Esophagus muscularis mucosa (tissue), 4 donors: ENCODE measurements around the gene TTC31. TPM values are rescaled to one million over a fixed set of nuclear protein-coding genes. Genes with fewer than 3 reads are reported as not detected.

ENCODE experiments used
- DNase-seq: peaks from one replicate; pipeline ENCODE4 v3.0.0-alpha.2; 2017; ENCODE audit errors: extremely low spot score
- H3K27ac ChIP-seq, 4 donors: fragments of 200-600 bp; sonication (generic); replicated peaks in 1 of 4; 1 replicate in 3 of 4; 2 replicates in 1 of 4; pipeline ENCODE4 v1.5.1; 2016 to 2019; ENCODE audit warnings: mild to moderate bottlenecking in 1 of 4
- H3K27me3 ChIP-seq, 4 donors: fragments of 200-600 bp; sonication (generic); one replicate each; pipeline versions ENCODE4 v1.5.1 to v1.6.0; 2016 to 2019
- H3K36me3 ChIP-seq, 4 donors: fragments of 200-600 bp; sonication (generic); one replicate each; pipeline ENCODE4 v1.5.1; 2016 to 2019
- H3K4me1 ChIP-seq, 4 donors: fragments of 200-600 bp; sonication (generic); one replicate each; pipeline ENCODE4 v1.5.1; 2016 to 2019
- H3K4me3 ChIP-seq, 4 donors: fragments of 200-600 bp; sonication (generic); 1 replicate in 2 of 4; 2 replicates in 2 of 4; pipeline ENCODE4 v1.5.1; 2016 to 2019; ENCODE audit warnings: mild to moderate bottlenecking in 4 of 4, moderate library complexity in 1 of 4
- H3K9me3 ChIP-seq, 4 donors: fragments of 200-600 bp; sonication (generic); 1 replicate in 3 of 4; 2 replicates in 1 of 4; pipeline ENCODE4 v1.5.1; 2016 to 2019
- CTCF ChIP-seq, 3 experiments: fragments of 200-600 bp in 2 of 3; fragments of 450-650 bp in 1 of 3; sonication (generic) in 2 of 3; IDR thresholded peaks; one replicate each; pipeline ENCODE4 v1.5.1; 2017 to 2019; ENCODE audit warnings: antibody characterized with exemption in 3 of 3, mild to moderate bottlenecking in 2 of 3, moderate library complexity in 1 of 3
- EP300 ChIP-seq: sonication (generic); formaldehyde crosslinking; IDR thresholded peaks from one replicate; pipeline ENCODE4 v1.6.1; 2017; ENCODE audit warnings: antibody characterized with exemption
- POLR2A ChIP-seq: fragments of 450-650 bp; IDR thresholded peaks from one replicate; pipeline ENCODE4 v1.6.1; 2017; ENCODE audit warnings: antibody characterized with exemption, moderate library complexity, mild to moderate bottlenecking, low read depth
- POLR2AphosphoS5 ChIP-seq, 2 donors: sonication (generic); formaldehyde crosslinking; IDR thresholded peaks; one replicate each; pipeline ENCODE4 v1.6.1; 2017; ENCODE audit warnings: antibody characterized with exemption in 2 of 2
- WGBS: methylation state at CpG from one replicate; pipeline ENCODE4 v1.1.5; 2018; 5-methylcytosine and 5-hydroxymethylcytosine counted together
- intact Hi-C: fragments of 100-400 bp; cut with DNase I; formaldehyde crosslinking; loops from one replicate; pipeline ENCODE4 v1.15.1; 2023
- total RNA-seq, 4 donors: library from RNA; depleted of rRNA; stranded (reverse); fragments of >200 nt; gene quantifications; one replicate each; pipeline versions ENCODE4 v1.1.0 to v1.2.1, GENCODE V29; 2016

TTC31 gene
- total RNA-seq, 4 donors from 2014 or later, result 17.4 to 23.0 (median 20.6) TPM

GRCh38 chr2:74528600-74529356 is 45.9 kb downstream of the TTC31 start:
- DNase-seq, result no peak
- Histone ChIP-seq H3K36me3 (peaks cover 30 to 52% (median 47%) of the 10 kb centered on the region in 4 donors), H3K27ac (peak overlapping the region; percentile 83 to 89 (median 87)), H3K4me1 (peaks cover 24 to 42% (median 33%) of the 10 kb centered on the region in 4 donors), H3K4me3 (peak overlapping the region; percentile 62 to 92 (median 86)), H3K27me3 (no peaks in the 10 kb centered on the region), H3K9me3 (no peaks in the 10 kb centered on the region)
- TF ChIP-seq POLR2AphosphoS5 (IDR thresholded peaks at IDR 0.05) (no peak), CTCF (IDR thresholded peaks at IDR 0.05) (no peak), POLR2A (no peak), EP300 (no peak)
- WGBS, result 26% methylated on average over 17 of the region's 29 CpGs
- intact Hi-C loops, result loop anchor here (1.0 to 5.0 kb wide), 4 partner anchors 26 to 59 kb away; partner anchors contain the start of gene DOK1

GRCh38 chr2:74529357-74530238 is 46.7 kb downstream of the TTC31 start, which contains the start of the genes AUP1 and HTRA2:
Gene AUP1, minus strand, starts transcription at chr2:74529706. Its CDS starts 77 bp downstream, at chr2:74529629.
Gene HTRA2, plus strand, starts transcription at chr2:74529933. Its CDS starts 74 bp downstream, at chr2:74530007.
- peak in 1 of 3 experiments; percentile 20 for TF ChIP-seq CTCF (IDR thresholded peaks at IDR 0.05)
- TF ChIP-seq EP300, result no peak
- peak; percentile 92 to 95 for TF ChIP-seq POLR2AphosphoS5 (IDR thresholded peaks at IDR 0.05)
- peak; percentile 53 for TF ChIP-seq POLR2A
- H3K27ac ChIP-seq, result peak within 1 kb of the TSS; percentile 83 to 89 (median 87)
- H3K4me3 ChIP-seq, result peak within 1 kb of the TSS; percentile 62 to 92 (median 86)
- DNase-seq, result peak; percentile 99
- no peaks in the 10 kb centered on the region for H3K27me3 ChIP-seq
- peaks cover 24 to 42% (median 33%) of the 10 kb centered on the region in 4 donors for H3K4me1 ChIP-seq
- H3K36me3 ChIP-seq, result peaks cover 30 to 58% (median 49%) of the 10 kb centered on the region in 4 donors
- H3K9me3 ChIP-seq, result no peaks in the 10 kb centered on the region
- WGBS, result 1% methylated on average over 36 of the region's 87 CpGs
- intact Hi-C loops, result loop anchor here (1.0 to 5.0 kb wide), 4 partner anchors 25 to 58 kb away; partner anchors contain the start of gene DOK1

DNA sequence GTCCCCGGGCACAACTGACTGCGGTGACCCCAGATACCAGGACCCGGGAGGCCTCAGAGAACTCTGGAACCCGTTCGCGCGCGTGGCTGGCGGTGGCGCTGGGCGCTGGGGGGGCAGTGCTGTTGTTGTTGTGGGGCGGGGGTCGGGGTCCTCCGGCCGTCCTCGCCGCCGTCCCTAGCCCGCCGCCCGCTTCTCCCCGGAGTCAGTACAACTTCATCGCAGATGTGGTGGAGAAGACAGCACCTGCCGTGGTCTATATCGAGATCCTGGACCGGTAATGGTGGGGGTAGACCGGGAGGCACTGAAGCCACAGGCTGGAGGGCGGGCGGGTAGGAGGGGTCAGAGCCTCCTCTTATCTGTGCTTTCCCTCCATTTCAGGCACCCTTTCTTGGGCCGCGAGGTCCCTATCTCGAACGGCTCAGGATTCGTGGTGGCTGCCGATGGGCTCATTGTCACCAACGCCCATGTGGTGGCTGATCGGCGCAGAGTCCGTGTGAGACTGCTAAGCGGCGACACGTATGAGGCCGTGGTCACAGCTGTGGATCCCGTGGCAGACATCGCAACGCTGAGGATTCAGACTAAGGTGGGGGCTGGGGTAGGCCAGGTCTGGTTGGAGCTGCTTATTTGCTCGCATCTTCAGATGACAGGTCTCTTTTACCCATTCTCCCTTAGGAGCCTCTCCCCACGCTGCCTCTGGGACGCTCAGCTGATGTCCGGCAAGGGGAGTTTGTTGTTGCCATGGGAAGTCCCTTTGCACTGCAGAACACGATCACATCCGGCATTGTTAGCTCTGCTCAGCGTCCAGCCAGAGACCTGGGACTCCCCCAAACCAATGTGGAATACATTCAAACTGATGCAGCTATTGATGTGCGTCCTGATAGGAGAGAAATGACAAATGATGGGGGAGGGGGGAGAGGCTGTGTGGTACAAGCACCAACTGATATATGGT is 47.6 kb downstream of the TTC31 start:
- no peaks in the 10 kb centered on the region for H3K27me3 ChIP-seq
- peak overlapping the region; percentile 62 to 92 (median 86) for H3K4me3 ChIP-seq
- WGBS, result 4% methylated on average over 25 of the region's 54 CpGs
- no peak for DNase-seq
- H3K36me3 ChIP-seq, result peaks cover 30 to 52% (median 47%) of the 10 kb centered on the region in 4 donors
- H3K9me3 ChIP-seq, result no peaks in the 10 kb centered on the region
- intact Hi-C loops, result no loop called here
- peak in 1 of 2 donors; percentile 27 for TF ChIP-seq POLR2AphosphoS5 (IDR thresholded peaks at IDR 0.05)
- no peak for TF ChIP-seq CTCF (IDR thresholded peaks at IDR 0.05)
- H3K27ac ChIP-seq, result peak overlapping the region; percentile 83 to 89 (median 87)
- H3K4me1 ChIP-seq, result peaks cover 24 to 42% (median 33%) of the 10 kb centered on the region in 4 donors

DNA sequence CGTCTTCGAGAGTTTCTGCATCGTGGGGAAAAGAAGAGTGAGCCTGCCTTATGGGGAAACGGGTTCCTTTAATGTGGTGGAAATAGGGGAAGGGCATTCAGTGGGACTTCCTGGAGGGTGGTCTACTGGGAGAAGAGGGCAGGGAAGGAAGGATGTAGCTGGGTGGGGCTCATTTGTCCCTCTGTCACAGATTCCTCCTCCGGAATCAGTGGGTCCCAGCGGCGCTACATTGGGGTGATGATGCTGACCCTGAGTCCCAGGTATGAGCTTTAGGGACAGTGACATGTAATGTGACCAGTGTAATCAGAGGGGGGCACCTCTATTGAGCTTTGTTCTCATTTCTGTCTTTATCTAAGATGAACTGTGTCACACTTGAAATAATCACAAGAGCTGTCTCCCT is 48.8 kb downstream of the TTC31 start:
- H3K27ac ChIP-seq, result no peak overlapping the region

More for the DNA sequence above, 48.8 kb downstream of the TTC31 start:
- H3K27me3 ChIP-seq, result no peaks in the 10 kb centered on the region
- H3K4me1 ChIP-seq, result peaks cover 24 to 42% (median 33%) of the 10 kb centered on the region in 4 donors
- TF ChIP-seq POLR2AphosphoS5 (IDR thresholded peaks at IDR 0.05), result no peak
- TF ChIP-seq EP300, result no peak
- no peak overlapping the region for H3K4me3 ChIP-seq
- WGBS, result 81% methylated on average over 7 of the region's 7 CpGs
- H3K9me3 ChIP-seq, result no peaks in the 10 kb centered on the region
- intact Hi-C loops, result no loop called here
- DNase-seq, result no peak
- H3K36me3 ChIP-seq, result peaks cover 22 to 40% (median 36%) of the 10 kb centered on the region in 4 donors
